PFSK-1 (cell line): ENCODE data around the gene HAGHL.

Experiments
- POLR2AphosphoS5 ChIP-seq: IDR thresholded peaks from 2 replicates; pipeline ENCODE4 v1.6.1; 2012; ENCODE audit warnings: low read depth, mild to moderate bottlenecking, control low read depth, low read length, moderate library complexity
- SIN3A ChIP-seq: IDR thresholded peaks from 2 replicates; pipeline ENCODE4 v1.6.1; 2012; ENCODE audit warnings: mild to moderate bottlenecking, low read length, moderate library complexity, borderline replicate concordance; ENCODE audit not compliant: insufficient read depth
- TAF1 ChIP-seq: IDR thresholded peaks from 2 replicates; pipeline ENCODE4 v1.6.1; 2012; ENCODE audit warnings: low read length, control low read depth, borderline replicate concordance; ENCODE audit not compliant: insufficient read depth
- TF ChIP-seq, protein P1 (sequence below), 2 experiments: IDR thresholded peaks; 2 replicates each; pipeline versions ENCODE4 v1.6.1 to v1.8.0; 2011 to 2012; ENCODE audit warnings: low read depth in 2 of 2, low read length in 2 of 2, control low read depth in 1 of 2, inconsistent platforms in 1 of 2, mild to moderate bottlenecking in 1 of 2, moderate library complexity in 1 of 2; ENCODE audit not compliant: insufficient read depth in 1 of 2

DNA sequence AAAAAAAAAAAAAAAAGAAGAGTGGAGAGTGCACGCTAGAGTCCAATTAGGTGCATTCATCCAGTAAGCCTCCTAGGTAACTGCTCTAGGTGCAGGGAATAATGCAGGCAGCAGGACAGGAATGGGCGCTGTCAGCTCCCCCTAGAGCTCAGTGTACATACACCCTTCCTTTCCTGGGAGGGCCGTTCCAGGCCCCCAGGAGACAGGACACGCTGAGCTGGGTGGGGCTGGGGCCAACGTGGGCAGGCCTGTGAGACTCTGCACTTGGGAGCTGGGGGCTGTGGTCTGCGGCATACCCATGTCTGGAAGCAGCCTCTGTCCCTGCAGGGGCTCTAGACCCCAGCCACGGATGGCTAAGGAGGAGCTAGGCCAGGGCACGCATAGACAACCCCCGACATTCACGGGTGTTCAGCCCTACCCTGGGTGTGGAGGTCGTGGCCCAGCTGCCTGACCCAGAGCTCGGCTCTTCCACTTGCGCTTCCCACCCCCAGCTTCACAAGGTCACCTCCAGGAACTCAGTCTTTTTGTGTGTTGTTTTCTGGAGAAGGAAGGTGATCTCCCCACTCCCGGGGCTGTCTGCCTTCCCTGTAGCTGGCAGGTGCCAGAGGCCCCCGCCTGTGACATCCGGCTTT lies 7.0 kb upstream of the HAGHL start:
- TF ChIP-seq POLR2AphosphoS5 (peak; percentile 61; the same call in 1 of the 2 replicates), SIN3A (no peak), TAF1 (no peak)
- TF ChIP-seq, protein P1, sequence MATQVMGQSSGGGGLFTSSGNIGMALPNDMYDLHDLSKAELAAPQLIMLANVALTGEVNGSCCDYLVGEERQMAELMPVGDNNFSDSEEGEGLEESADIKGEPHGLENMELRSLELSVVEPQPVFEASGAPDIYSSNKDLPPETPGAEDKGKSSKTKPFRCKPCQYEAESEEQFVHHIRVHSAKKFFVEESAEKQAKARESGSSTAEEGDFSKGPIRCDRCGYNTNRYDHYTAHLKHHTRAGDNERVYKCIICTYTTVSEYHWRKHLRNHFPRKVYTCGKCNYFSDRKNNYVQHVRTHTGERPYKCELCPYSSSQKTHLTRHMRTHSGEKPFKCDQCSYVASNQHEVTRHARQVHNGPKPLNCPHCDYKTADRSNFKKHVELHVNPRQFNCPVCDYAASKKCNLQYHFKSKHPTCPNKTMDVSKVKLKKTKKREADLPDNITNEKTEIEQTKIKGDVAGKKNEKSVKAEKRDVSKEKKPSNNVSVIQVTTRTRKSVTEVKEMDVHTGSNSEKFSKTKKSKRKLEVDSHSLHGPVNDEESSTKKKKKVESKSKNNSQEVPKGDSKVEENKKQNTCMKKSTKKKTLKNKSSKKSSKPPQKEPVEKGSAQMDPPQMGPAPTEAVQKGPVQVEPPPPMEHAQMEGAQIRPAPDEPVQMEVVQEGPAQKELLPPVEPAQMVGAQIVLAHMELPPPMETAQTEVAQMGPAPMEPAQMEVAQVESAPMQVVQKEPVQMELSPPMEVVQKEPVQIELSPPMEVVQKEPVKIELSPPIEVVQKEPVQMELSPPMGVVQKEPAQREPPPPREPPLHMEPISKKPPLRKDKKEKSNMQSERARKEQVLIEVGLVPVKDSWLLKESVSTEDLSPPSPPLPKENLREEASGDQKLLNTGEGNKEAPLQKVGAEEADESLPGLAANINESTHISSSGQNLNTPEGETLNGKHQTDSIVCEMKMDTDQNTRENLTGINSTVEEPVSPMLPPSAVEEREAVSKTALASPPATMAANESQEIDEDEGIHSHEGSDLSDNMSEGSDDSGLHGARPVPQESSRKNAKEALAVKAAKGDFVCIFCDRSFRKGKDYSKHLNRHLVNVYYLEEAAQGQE (IDR thresholded peaks at IDR 0.05; ENCODE audit: insufficient read depth in 1 of 2, low read depth in 2 of 2, low read length in 2 of 2) = 0 out of 4 replicates have a peak, but pooled peaks of 1 of the 2 experiments have one; percentile 7
